HEK293 (cell line): ENCODE data around the gene SLC10A6.

Experiments
- CTCF ChIA-PET: fragments of 350-600 bp; formaldehyde crosslinking; extraction: SDS; loops from one replicate; lab custom pipeline; 2021; ENCODE audit warnings: antibody characterized with exemption; lab: Yijun Ruan, JAX
- POLR2A ChIA-PET: fragments of 300-600 bp; formaldehyde crosslinking; extraction: SDS; loops from one replicate; lab custom pipeline; 2020; ENCODE audit warnings: antibody characterized with exemption, inconsistent platforms; lab: Yijun Ruan, JAX
- H3K27ac ChIP-seq: fragments of 200-500 bp; sonication (Bioruptor generic); 2 replicates; pipeline ENCODE4 v1.5.1; 2014; ENCODE audit warnings: low read depth, low read length, control low read depth, inconsistent platforms; ENCODE audit errors: extremely low read depth
- H3K36me3 ChIP-seq, 2 experiments: fragments of 200-500 bp in 1 of 2; sonication (Bioruptor generic) in 1 of 2; 1 replicate in 1 of 2; 2 replicates in 1 of 2; pipeline ENCODE4 v1.5.1; 2014 to 2017; ENCODE audit warnings: inconsistent platforms in 2 of 2, low read length in 2 of 2; ENCODE audit not compliant: control insufficient read depth in 2 of 2, insufficient read depth in 1 of 2
- H3K4me1 ChIP-seq: fragments of 200-500 bp; sonication (Bioruptor generic); 2 replicates; pipeline ENCODE4 v1.5.1; 2014; ENCODE audit warnings: mild to moderate bottlenecking, low read length, inconsistent platforms; ENCODE audit not compliant: control insufficient read depth, insufficient read depth
- H3K4me3 ChIP-seq: 2 replicates; pipeline ENCODE4 v1.5.1; 2011; ENCODE audit warnings: low read depth, mild to moderate bottlenecking, control low read depth, low read length, moderate library complexity
- H3K9me3 ChIP-seq: fragments of 200-500 bp; sonication (Bioruptor generic); 2 replicates; pipeline ENCODE4 v1.5.1; 2014; ENCODE audit warnings: low read depth, low read length, inconsistent platforms; ENCODE audit not compliant: control insufficient read depth, insufficient read depth
- REPIN1 ChIP-seq: fragments of 450-650 bp; formaldehyde crosslinking; IDR thresholded peaks from 2 replicates; pipeline ENCODE4 v1.5.1; 2017; ENCODE audit warnings: missing biosample characterization, missing genetic modification characterization, low read depth
- TRIM28 ChIP-seq: IDR thresholded peaks from 2 replicates; pipeline ENCODE4 v1.6.1; 2011; ENCODE audit warnings: low read length, control low read depth, borderline replicate concordance
- ZBTB48 ChIP-seq: fragments of 450-650 bp; formaldehyde crosslinking; IDR thresholded peaks from 2 replicates; pipeline ENCODE4 v1.5.1; 2016; ENCODE audit warnings: missing biosample characterization, missing genetic modification characterization
- ZFP3 ChIP-seq: fragments of 450-650 bp; formaldehyde crosslinking; IDR thresholded peaks from 2 replicates; pipeline ENCODE4 v1.5.1; 2016; ENCODE audit warnings: low read depth, missing biosample characterization, missing genetic modification characterization
- ZNF132 ChIP-seq: fragments of 450-650 bp; formaldehyde crosslinking; IDR thresholded peaks from 2 replicates; pipeline ENCODE4 v1.5.1; 2017; ENCODE audit warnings: missing biosample characterization, missing genetic modification characterization, borderline replicate concordance
- ZNF239 ChIP-seq: fragments of 450-650 bp; formaldehyde crosslinking; IDR thresholded peaks from 2 replicates; pipeline ENCODE4 v1.5.1; 2016; ENCODE audit warnings: missing biosample characterization, missing genetic modification characterization
- ZNF335 ChIP-seq: fragments of 450-650 bp; formaldehyde crosslinking; conservative IDR thresholded peaks from 2 replicates; pipeline ENCODE4 v1.5.1; 2016; ENCODE audit warnings: missing biosample characterization, missing genetic modification characterization
- ZNF514 ChIP-seq: fragments of 450-650 bp; formaldehyde crosslinking; IDR thresholded peaks from 2 replicates; pipeline ENCODE4 v1.5.1; 2016; ENCODE audit warnings: missing biosample characterization, missing genetic modification characterization
- ZNF654 ChIP-seq: fragments of 450-650 bp; formaldehyde crosslinking; IDR thresholded peaks from 2 replicates; pipeline ENCODE4 v1.5.1; 2016; ENCODE audit warnings: low read depth, missing biosample characterization, missing genetic modification characterization
- ZNF658 ChIP-seq: fragments of 450-650 bp; formaldehyde crosslinking; IDR thresholded peaks from 2 replicates; pipeline ENCODE4; 2016; ENCODE audit warnings: missing biosample characterization, missing genetic modification characterization
- ZNF776 ChIP-seq: fragments of 450-650 bp; formaldehyde crosslinking; IDR thresholded peaks from 2 replicates; pipeline ENCODE4 v1.5.0; 2017; ENCODE audit warnings: missing biosample characterization, missing genetic modification characterization, borderline replicate concordance
- ZNF792 ChIP-seq: fragments of 450-650 bp; formaldehyde crosslinking; IDR thresholded peaks from 2 replicates; pipeline ENCODE4 v1.5.1; 2016; ENCODE audit warnings: missing biosample characterization, missing genetic modification characterization
- TF ChIP-seq, protein P1 (sequence below): fragments of 450-650 bp; formaldehyde crosslinking; conservative IDR thresholded peaks from 2 replicates; pipeline ENCODE4 v1.5.1; 2016; ENCODE audit warnings: low read depth, missing biosample characterization, missing genetic modification characterization
- TF ChIP-seq, protein P2 (sequence below): fragments of 450-650 bp; formaldehyde crosslinking; IDR thresholded peaks from 2 replicates; pipeline ENCODE4 v1.5.1; 2016; ENCODE audit warnings: missing biosample characterization, missing genetic modification characterization
- TF ChIP-seq, protein P3 (sequence below): fragments of 450-650 bp; formaldehyde crosslinking; IDR thresholded peaks from 2 replicates; pipeline ENCODE4 v1.5.1; 2016; ENCODE audit warnings: missing biosample characterization, missing genetic modification characterization
- TF ChIP-seq, protein P4 (sequence below): fragments of 450-650 bp; formaldehyde crosslinking; IDR thresholded peaks from 2 replicates; pipeline ENCODE4 v1.5.1; 2017; ENCODE audit warnings: missing biosample characterization, missing genetic modification characterization
- TF ChIP-seq, protein P5 (sequence below): fragments of 450-650 bp; formaldehyde crosslinking; IDR thresholded peaks from 2 replicates; pipeline ENCODE4 v1.5.1; 2016; ENCODE audit warnings: missing biosample characterization, missing genetic modification characterization
- TF ChIP-seq, protein P6 (sequence below): fragments of 450-650 bp; formaldehyde crosslinking; IDR thresholded peaks from 2 replicates; pipeline ENCODE4 v1.5.1; 2017; ENCODE audit warnings: missing biosample characterization, missing genetic modification characterization

SLC10A6 gene, protein sequence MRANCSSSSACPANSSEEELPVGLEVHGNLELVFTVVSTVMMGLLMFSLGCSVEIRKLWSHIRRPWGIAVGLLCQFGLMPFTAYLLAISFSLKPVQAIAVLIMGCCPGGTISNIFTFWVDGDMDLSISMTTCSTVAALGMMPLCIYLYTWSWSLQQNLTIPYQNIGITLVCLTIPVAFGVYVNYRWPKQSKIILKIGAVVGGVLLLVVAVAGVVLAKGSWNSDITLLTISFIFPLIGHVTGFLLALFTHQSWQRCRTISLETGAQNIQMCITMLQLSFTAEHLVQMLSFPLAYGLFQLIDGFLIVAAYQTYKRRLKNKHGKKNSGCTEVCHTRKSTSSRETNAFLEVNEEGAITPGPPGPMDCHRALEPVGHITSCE

DNA sequence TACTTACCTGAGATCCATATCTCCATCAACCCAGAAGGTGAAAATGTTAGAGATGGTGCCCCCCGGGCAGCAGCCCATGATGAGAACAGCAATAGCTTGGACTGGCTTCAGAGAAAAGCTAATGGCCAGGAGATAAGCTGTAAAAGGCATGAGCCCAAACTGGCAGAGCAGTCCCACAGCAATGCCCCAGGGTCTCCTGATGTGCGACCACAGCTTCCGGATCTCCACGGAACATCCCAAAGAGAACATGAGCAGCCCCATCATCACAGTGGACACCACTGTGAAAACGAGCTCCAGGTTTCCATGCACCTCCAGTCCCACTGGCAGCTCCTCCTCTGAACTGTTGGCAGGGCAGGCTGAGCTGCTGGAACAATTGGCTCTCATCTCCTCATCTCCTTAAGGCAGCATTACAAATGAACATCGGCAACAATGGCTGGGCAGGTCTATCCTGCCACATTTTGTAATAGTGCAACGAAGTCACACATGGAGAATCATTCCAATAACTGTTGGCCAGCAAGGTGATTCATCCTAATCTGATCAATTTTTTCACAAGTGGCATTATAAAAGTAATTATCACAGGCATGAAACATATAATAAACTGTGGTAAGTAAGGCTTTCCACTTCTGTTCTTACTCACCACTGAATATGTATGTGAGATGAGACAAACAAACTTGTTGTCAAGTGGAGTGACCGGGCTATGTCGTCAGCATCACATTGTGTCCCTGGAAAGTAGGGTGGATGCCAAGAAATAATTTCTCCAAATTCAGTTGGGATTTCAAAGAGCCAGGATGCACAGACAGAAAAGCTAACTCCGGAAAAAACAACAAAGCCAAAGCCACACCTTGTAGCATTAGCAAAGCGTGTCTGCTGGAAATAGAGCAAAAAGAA is at the start of gene SLC10A6:
Gene SLC10A6 (minus strand): TSS at position 653 of the 888 bp plus-strand sequence. CDS start 269 bp downstream, at position 384.
- ChIA-PET POLR2A (no interaction called here), CTCF (no interaction called here)
- no peak within 1 kb of the TSS for H3K27ac ChIP-seq
- TF ChIP-seq ZFP3 = no peak
- no peak for TF ChIP-seq ZNF792 (tag by site-specific recombination)
- TF ChIP-seq, protein P1, sequence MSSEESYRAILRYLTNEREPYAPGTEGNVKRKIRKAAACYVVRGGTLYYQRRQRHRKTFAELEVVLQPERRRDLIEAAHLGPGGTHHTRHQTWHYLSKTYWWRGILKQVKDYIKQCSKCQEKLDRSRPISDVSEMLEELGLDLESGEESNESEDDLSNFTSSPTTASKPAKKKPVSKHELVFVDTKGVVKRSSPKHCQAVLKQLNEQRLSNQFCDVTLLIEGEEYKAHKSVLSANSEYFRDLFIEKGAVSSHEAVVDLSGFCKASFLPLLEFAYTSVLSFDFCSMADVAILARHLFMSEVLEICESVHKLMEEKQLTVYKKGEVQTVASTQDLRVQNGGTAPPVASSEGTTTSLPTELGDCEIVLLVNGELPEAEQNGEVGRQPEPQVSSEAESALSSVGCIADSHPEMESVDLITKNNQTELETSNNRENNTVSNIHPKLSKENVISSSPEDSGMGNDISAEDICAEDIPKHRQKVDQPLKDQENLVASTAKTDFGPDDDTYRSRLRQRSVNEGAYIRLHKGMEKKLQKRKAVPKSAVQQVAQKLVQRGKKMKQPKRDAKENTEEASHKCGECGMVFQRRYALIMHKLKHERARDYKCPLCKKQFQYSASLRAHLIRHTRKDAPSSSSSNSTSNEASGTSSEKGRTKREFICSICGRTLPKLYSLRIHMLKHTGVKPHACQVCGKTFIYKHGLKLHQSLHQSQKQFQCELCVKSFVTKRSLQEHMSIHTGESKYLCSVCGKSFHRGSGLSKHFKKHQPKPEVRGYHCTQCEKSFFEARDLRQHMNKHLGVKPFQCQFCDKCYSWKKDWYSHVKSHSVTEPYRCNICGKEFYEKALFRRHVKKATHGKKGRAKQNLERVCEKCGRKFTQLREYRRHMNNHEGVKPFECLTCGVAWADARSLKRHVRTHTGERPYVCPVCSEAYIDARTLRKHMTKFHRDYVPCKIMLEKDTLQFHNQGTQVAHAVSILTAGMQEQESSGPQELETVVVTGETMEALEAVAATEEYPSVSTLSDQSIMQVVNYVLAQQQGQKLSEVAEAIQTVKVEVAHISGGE (tag by site-specific recombination) = no peak
- no peak for TF ChIP-seq ZNF132 (tag by site-specific recombination)
- no peak for TF ChIP-seq TRIM28
- TF ChIP-seq, protein P2, sequence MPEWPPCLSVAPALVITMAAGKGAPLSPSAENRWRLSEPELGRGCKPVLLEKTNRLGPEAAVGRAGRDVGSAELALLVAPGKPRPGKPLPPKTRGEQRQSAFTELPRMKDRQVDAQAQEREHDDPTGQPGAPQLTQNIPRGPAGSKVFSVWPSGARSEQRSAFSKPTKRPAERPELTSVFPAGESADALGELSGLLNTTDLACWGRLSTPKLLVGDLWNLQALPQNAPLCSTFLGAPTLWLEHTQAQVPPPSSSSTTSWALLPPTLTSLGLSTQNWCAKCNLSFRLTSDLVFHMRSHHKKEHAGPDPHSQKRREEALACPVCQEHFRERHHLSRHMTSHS (tag by site-specific recombination) = no peak
- TF ChIP-seq ZNF658 (tag by site-specific recombination) = no peak
- no peak for TF ChIP-seq ZNF514 (tag by site-specific recombination)
- TF ChIP-seq, protein P3, sequence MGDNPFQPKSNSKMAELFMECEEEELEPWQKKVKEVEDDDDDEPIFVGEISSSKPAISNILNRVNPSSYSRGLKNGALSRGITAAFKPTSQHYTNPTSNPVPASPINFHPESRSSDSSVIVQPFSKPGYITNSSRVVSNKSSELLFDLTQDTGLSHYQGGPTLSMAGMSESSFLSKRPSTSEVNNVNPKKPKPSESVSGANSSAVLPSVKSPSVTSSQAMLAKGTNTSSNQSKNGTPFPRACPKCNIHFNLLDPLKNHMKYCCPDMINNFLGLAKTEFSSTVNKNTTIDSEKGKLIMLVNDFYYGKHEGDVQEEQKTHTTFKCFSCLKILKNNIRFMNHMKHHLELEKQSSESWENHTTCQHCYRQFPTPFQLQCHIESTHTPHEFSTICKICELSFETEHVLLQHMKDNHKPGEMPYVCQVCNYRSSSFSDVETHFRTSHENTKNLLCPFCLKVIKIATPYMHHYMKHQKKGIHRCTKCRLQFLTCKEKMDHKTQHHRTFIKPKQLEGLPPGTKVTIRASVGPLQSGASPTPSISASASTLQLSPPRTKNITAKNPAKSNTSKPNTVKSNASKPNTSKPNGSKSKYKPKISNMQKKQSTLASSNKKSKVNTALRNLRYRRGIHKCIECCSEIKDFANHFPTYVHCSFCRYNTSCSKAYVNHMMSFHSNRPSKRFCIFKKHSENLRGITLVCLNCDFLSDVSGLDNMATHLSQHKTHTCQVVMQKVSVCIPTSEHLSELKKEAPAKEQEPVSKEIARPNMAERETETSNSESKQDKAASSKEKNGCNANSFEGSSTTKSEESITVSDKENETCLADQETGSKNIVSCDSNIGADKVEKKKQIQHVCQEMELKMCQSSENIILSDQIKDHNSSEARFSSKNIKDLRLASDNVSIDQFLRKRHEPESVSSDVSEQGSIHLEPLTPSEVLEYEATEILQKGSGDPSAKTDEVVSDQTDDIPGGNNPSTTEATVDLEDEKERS = no peak
- TF ChIP-seq REPIN1 (tag by site-specific recombination) = no peak
- TF ChIP-seq ZNF335 (tag by site-specific recombination) = no peak
- TF ChIP-seq ZNF239 (tag by site-specific recombination) = no peak
- TF ChIP-seq, protein P4, sequence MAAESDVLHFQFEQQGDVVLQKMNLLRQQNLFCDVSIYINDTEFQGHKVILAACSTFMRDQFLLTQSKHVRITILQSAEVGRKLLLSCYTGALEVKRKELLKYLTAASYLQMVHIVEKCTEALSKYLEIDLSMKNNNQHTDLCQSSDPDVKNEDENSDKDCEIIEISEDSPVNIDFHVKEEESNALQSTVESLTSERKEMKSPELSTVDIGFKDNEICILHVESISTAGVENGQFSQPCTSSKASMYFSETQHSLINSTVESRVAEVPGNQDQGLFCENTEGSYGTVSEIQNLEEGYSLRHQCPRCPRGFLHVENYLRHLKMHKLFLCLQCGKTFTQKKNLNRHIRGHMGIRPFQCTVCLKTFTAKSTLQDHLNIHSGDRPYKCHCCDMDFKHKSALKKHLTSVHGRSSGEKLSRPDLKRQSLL (tag by site-specific recombination) = no peak
- H3K4me3 ChIP-seq = no peak within 1 kb of the TSS
- H3K9me3 ChIP-seq = no peaks in the 10 kb centered on the region
- H3K36me3 ChIP-seq = no peaks in the 10 kb centered on the region
- H3K4me1 ChIP-seq = no peaks in the 10 kb centered on the region

DNA sequence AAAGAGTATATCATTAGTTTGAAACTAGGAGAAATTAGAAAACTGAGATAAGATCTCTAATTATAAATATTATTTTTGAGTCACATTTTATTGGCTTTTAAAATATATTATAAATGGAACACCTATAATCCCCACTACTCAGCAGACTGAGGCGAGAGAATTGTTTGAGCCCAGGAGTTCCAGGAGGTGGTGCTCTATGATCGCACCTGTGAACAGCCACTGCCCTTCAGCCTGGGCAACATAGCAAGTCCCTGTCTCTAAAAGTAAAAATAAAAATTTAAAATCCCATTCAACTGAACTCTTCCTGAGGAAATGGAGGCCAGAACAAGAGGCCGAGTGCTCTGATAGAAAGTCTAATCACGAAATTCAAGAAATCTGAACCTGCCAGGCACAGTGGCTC is 49.4 kb upstream of the SLC10A6 start:
- H3K4me1 ChIP-seq = no peaks in the 10 kb centered on the region
- ChIA-PET POLR2A (interaction anchor here (0.6 kb wide), 1 partner anchor 11 kb away, joined by 6 read pairs; no protein-coding TSS in a partner anchor), CTCF (interaction anchor here (0.7 to 2.3 kb wide), 4 partner anchors 195 to 437 kb away, joined by 4 to 6 read pairs (median 5); no protein-coding TSS in a partner anchor)
- no peaks in the 10 kb centered on the region for H3K9me3 ChIP-seq
- TF ChIP-seq, protein P5, sequence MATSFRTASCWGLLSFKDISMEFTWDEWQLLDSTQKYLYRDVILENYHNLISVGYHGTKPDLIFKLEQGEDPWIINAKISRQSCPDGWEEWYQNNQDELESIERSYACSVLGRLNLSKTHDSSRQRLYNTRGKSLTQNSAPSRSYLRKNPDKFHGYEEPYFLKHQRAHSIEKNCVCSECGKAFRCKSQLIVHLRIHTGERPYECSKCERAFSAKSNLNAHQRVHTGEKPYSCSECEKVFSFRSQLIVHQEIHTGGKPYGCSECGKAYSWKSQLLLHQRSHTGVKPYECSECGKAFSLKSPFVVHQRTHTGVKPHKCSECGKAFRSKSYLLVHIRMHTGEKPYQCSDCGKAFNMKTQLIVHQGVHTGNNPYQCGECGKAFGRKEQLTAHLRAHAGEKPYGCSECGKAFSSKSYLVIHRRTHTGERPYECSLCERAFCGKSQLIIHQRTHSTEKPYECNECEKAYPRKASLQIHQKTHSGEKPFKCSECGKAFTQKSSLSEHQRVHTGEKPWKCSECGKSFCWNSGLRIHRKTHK (tag by site-specific recombination) = no peak
- TF ChIP-seq, protein P6, sequence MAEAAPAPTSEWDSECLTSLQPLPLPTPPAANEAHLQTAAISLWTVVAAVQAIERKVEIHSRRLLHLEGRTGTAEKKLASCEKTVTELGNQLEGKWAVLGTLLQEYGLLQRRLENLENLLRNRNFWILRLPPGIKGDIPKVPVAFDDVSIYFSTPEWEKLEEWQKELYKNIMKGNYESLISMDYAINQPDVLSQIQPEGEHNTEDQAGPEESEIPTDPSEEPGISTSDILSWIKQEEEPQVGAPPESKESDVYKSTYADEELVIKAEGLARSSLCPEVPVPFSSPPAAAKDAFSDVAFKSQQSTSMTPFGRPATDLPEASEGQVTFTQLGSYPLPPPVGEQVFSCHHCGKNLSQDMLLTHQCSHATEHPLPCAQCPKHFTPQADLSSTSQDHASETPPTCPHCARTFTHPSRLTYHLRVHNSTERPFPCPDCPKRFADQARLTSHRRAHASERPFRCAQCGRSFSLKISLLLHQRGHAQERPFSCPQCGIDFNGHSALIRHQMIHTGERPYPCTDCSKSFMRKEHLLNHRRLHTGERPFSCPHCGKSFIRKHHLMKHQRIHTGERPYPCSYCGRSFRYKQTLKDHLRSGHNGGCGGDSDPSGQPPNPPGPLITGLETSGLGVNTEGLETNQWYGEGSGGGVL (tag by site-specific recombination) = no peak
- peak; percentile 69 for TF ChIP-seq ZNF654 (tag by site-specific recombination)
- TF ChIP-seq ZBTB48 (tag by site-specific recombination) = no peak
- TF ChIP-seq ZNF776 = no peak
- H3K36me3 ChIP-seq = no peaks in the 10 kb centered on the region
- H3K4me3 ChIP-seq = no peak overlapping the region
- no peak overlapping the region for H3K27ac ChIP-seq
